HepG2 (cell line): ENCODE measurements around the gene FDPS. TPM values are rescaled to one million over a fixed set of nuclear protein-coding genes. Genes with fewer than 3 reads are reported as not detected.

Experiments
- DNMT3B ChIP-seq: conservative IDR thresholded peaks from 2 replicates; pipeline ENCODE4 v1.6.1; 2016; ENCODE audit warnings: missing biosample characterization, control low read depth
- DRAP1 ChIP-seq: IDR thresholded peaks from 2 replicates; pipeline ENCODE4 v1.6.1; 2016; ENCODE audit warnings: missing genetic modification reagents, missing compliant biosample characterization
- HMG20B ChIP-seq: conservative IDR thresholded peaks from 2 replicates; pipeline ENCODE4 v1.6.1; 2016; ENCODE audit warnings: missing genetic modification reagents, missing compliant biosample characterization
- IKZF1 ChIP-seq: fragments of 450-650 bp; IDR thresholded peaks from 2 replicates; pipeline ENCODE4 v1.7.1; 2016
- LCORL ChIP-seq, 2 experiments: fragments of 450-650 bp in 1 of 2; sonication (generic) in 1 of 2; formaldehyde crosslinking in 1 of 2; IDR thresholded peaks; 2 replicates each; pipeline versions ENCODE4 v1.5.0 to v1.6.1; 2017 to 2020; ENCODE audit warnings: antibody characterized with exemption in 1 of 2, missing genetic modification reagents in 1 of 2
- MLLT10 ChIP-seq: sonication (generic); formaldehyde crosslinking; IDR thresholded peaks from 2 replicates; pipeline ENCODE4 v1.4.0; 2020; ENCODE audit warnings: missing genetic modification reagents
- PCBP1 ChIP-seq: fragments of 200-400 bp; formaldehyde crosslinking; IDR thresholded peaks from 2 replicates; pipeline ENCODE4 v1.6.1; 2017; ENCODE audit warnings: mild to moderate bottlenecking, low read depth, low read length, borderline replicate concordance
- PITX1 ChIP-seq: sonication (generic); formaldehyde crosslinking; IDR thresholded peaks from 2 replicates; pipeline ENCODE4 v1.5.1; 2020; ENCODE audit warnings: mild to moderate bottlenecking, missing genetic modification reagents
- PPARG ChIP-seq: conservative IDR thresholded peaks from 2 replicates; pipeline ENCODE4 v1.6.1; 2016; ENCODE audit warnings: missing biosample characterization, missing genetic modification reagents
- RBFOX2 ChIP-seq: fragments of 200-400 bp; formaldehyde crosslinking; IDR thresholded peaks from 2 replicates; pipeline ENCODE4 v1.6.1; 2017; ENCODE audit warnings: low read depth, mild to moderate bottlenecking, low read length
- RBM39 ChIP-seq: fragments of 200-400 bp; formaldehyde crosslinking; IDR thresholded peaks from one replicate; pipeline ENCODE4 v1.6.1; 2018; ENCODE audit warnings: antibody characterized with exemption, mild to moderate bottlenecking, low read depth, low read length; ENCODE audit not compliant: poor library complexity, severe bottlenecking
- SMAD9 ChIP-seq: sonication (generic); formaldehyde crosslinking; IDR thresholded peaks from 2 replicates; pipeline ENCODE4 v1.5.1; 2020; ENCODE audit warnings: mild to moderate bottlenecking, missing genetic modification reagents
- ZC3H13 ChIP-seq: sonication (generic); formaldehyde crosslinking; IDR thresholded peaks from 2 replicates; pipeline ENCODE4 v1.8.1; 2023; ENCODE audit warnings: mild to moderate bottlenecking, missing genetic modification reagents, moderate library complexity
- ZNF230 ChIP-seq: sonication (generic); formaldehyde crosslinking; IDR thresholded peaks from 2 replicates; pipeline ENCODE4 v1.4.0; 2020; ENCODE audit warnings: mild to moderate bottlenecking, missing genetic modification reagents
- ZNF432 ChIP-seq: sonication (generic); formaldehyde crosslinking; IDR thresholded peaks from 2 replicates; pipeline ENCODE4 v1.5.0; 2020; ENCODE audit warnings: missing genetic modification reagents, mild to moderate bottlenecking, borderline replicate concordance
- ZNF446 ChIP-seq: sonication (generic); formaldehyde crosslinking; IDR thresholded peaks from 2 replicates; pipeline ENCODE4 v1.5.0; 2020; ENCODE audit warnings: mild to moderate bottlenecking, missing genetic modification reagents
- ZNF501 ChIP-seq: sonication (generic); formaldehyde crosslinking; IDR thresholded peaks from 2 replicates; pipeline ENCODE4 v1.5.1; 2020; ENCODE audit warnings: mild to moderate bottlenecking, moderate library complexity, missing genetic modification reagents
- ZSCAN5A ChIP-seq: sonication (generic); formaldehyde crosslinking; IDR thresholded peaks from 2 replicates; pipeline ENCODE4 v1.8.0; 2022; ENCODE audit warnings: mild to moderate bottlenecking, missing genetic modification reagents, borderline replicate concordance
- ZSCAN9 ChIP-seq: IDR thresholded peaks from 2 replicates; pipeline ENCODE4 v1.6.1; 2016; ENCODE audit warnings: borderline replicate concordance
- polyA plus RNA-seq, 8 experiments: library from polyadenylated mRNA; depleted of rRNA in 3 of 8; stranded (reverse) in 7 of 8; unstranded in 1 of 8; fragments of >200 nt; fragmentation: Illumina TruSeq in 4 of 8; extraction: Trizol in 4 of 8; gene quantifications; 2 replicates each; pipeline versions ENCODE4 v1.2.1 to v1.2.3, GENCODE V29; 2011 to 2016; ENCODE audit warnings: low read depth in 4 of 8, missing spikeins in 1 of 8, mixed read lengths in 1 of 8; ENCODE audit not compliant: insufficient read depth in 1 of 8
- total RNA-seq, 5 experiments: library from RNA; depleted of rRNA; stranded (reverse); fragments of >200 nt; fragmentation: Illumina TruSeq; extraction: Trizol; gene quantifications; 2 replicates each; pipeline ENCODE4 v1.2.3, GENCODE V29; 2016; ENCODE audit warnings: low read depth in 1 of 5
- TF ChIP-seq, protein P1 (sequence below): sonication (generic); formaldehyde crosslinking; IDR thresholded peaks from 2 replicates; pipeline ENCODE4 v1.8.1; 2023; ENCODE audit warnings: mild to moderate bottlenecking, missing genetic modification reagents
- TF ChIP-seq, protein P2 (sequence below): sonication (generic); formaldehyde crosslinking; IDR thresholded peaks from 2 replicates; pipeline ENCODE4 v1.4.0; 2020; ENCODE audit warnings: missing genetic modification reagents

Gene FDPS
- total and polyA plus RNA-seq, 2 of the 13 experiments (the other 11 are each of a cell fraction or from before 2014, with no cell fraction given) = 264 to 519 TPM

DNA sequence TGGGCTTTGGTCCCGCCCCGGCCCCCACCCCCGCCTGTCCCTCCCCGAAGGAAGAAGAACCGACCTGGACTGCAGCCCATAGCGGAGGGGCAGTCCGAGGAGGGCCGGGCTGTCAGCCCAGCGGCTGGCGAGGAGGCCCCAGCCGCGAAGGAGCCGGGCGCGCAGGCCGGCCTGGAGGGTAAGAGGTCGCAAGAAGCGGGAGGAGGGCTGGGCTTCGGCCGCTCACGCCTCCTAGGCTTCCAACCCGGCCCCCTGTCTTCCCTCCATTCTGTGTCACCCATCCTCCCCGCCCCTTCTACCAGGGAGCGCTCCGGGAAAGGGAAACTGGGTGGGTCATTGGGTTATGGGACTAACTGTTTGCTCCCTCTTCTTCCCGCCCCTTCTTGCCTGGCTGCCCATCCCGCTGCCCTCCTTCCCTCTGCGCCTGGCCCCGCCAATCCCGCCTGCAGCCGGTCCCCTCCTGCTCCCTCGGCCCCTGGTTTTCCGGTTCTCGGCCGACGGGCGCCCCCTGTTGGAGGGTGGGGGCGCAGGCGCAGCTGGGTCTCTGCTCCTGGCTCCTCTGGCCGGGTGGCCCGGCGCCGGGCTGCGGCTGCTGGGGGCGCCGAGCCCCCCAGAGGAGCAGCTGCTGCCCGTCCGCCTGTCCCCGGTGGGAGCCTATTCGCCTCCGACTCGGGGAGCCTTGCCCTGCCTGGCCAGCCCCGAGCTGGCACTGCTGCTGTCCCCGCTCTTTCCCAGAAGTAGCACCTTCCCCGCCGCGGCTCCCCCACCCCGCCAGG, 14.5 kb downstream of the FDPS start (continued):
- TF ChIP-seq ZNF501 (CRISPR knock-in tag) = peak; percentile 69
- TF ChIP-seq ZNF230 (CRISPR knock-in tag) = no peak
- TF ChIP-seq ZNF446 (CRISPR knock-in tag) = 0 out of 2 replicates have a peak, but pooled peaks have one; percentile 67
- TF ChIP-seq ZSCAN9 (CRISPR knock-in tag) = no peak
- TF ChIP-seq DRAP1 = no peak
- TF ChIP-seq ZC3H13 (CRISPR knock-in tag) = peak; percentile 80
- no peak for TF ChIP-seq PCBP1
- TF ChIP-seq MLLT10 (CRISPR knock-in tag) = no peak
- TF ChIP-seq, protein P1, sequence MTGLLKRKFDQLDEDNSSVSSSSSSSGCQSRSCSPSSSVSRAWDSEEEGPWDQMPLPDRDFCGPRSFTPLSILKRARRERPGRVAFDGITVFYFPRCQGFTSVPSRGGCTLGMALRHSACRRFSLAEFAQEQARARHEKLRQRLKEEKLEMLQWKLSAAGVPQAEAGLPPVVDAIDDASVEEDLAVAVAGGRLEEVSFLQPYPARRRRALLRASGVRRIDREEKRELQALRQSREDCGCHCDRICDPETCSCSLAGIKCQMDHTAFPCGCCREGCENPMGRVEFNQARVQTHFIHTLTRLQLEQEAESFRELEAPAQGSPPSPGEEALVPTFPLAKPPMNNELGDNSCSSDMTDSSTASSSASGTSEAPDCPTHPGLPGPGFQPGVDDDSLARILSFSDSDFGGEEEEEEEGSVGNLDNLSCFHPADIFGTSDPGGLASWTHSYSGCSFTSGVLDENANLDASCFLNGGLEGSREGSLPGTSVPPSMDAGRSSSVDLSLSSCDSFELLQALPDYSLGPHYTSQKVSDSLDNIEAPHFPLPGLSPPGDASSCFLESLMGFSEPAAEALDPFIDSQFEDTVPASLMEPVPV (CRISPR knock-in tag) = 0 out of 2 replicates have a peak, but pooled peaks have one; percentile 18
- no peak for TF ChIP-seq DNMT3B (CRISPR knock-in tag)
- TF ChIP-seq IKZF1 = no peak
- no peak for TF ChIP-seq ZSCAN5A (CRISPR knock-in tag)
- no peak for TF ChIP-seq PITX1 (CRISPR knock-in tag)
- TF ChIP-seq PPARG (CRISPR knock-in tag) = no peak
- TF ChIP-seq LCORL (IDR thresholded peaks at IDR 0.05) = no peak
- TF ChIP-seq LCORL (CRISPR knock-in tag; IDR thresholded peaks at IDR 0.05) = no peak; the same call in 1 of the 2 replicates
- TF ChIP-seq, protein P2, sequence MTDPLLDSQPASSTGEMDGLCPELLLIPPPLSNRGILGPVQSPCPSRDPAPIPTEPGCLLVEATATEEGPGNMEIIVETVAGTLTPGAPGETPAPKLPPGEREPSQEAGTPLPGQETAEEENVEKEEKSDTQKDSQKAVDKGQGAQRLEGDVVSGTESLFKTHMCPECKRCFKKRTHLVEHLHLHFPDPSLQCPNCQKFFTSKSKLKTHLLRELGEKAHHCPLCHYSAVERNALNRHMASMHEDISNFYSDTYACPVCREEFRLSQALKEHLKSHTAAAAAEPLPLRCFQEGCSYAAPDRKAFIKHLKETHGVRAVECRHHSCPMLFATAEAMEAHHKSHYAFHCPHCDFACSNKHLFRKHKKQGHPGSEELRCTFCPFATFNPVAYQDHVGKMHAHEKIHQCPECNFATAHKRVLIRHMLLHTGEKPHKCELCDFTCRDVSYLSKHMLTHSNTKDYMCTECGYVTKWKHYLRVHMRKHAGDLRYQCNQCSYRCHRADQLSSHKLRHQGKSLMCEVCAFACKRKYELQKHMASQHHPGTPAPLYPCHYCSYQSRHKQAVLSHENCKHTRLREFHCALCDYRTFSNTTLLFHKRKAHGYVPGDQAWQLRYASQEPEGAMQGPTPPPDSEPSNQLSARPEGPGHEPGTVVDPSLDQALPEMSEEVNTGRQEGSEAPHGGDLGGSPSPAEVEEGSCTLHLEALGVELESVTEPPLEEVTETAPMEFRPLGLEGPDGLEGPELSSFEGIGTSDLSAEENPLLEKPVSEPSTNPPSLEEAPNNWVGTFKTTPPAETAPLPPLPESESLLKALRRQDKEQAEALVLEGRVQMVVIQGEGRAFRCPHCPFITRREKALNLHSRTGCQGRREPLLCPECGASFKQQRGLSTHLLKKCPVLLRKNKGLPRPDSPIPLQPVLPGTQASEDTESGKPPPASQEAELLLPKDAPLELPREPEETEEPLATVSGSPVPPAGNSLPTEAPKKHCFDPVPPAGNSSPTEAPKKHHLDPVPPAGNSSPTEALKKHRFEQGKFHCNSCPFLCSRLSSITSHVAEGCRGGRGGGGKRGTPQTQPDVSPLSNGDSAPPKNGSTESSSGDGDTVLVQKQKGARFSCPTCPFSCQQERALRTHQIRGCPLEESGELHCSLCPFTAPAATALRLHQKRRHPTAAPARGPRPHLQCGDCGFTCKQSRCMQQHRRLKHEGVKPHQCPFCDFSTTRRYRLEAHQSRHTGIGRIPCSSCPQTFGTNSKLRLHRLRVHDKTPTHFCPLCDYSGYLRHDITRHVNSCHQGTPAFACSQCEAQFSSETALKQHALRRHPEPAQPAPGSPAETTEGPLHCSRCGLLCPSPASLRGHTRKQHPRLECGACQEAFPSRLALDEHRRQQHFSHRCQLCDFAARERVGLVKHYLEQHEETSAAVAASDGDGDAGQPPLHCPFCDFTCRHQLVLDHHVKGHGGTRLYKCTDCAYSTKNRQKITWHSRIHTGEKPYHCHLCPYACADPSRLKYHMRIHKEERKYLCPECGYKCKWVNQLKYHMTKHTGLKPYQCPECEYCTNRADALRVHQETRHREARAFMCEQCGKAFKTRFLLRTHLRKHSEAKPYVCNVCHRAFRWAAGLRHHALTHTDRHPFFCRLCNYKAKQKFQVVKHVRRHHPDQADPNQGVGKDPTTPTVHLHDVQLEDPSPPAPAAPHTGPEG (CRISPR knock-in tag) = no peak
- TF ChIP-seq ZNF432 (CRISPR knock-in tag) = no peak
- peak; percentile 47 for TF ChIP-seq RBFOX2
- no peak for TF ChIP-seq HMG20B
- TF ChIP-seq RBM39 = peak; percentile 89
- TF ChIP-seq SMAD9 = no peak
